ENCODE data around the gene SENP6.
"Not testable (repeated sequence)": the region's sequence is repeated elsewhere in the genome, so short reads cannot be mapped to it uniquely, and the experiment has no call there.

DNA sequence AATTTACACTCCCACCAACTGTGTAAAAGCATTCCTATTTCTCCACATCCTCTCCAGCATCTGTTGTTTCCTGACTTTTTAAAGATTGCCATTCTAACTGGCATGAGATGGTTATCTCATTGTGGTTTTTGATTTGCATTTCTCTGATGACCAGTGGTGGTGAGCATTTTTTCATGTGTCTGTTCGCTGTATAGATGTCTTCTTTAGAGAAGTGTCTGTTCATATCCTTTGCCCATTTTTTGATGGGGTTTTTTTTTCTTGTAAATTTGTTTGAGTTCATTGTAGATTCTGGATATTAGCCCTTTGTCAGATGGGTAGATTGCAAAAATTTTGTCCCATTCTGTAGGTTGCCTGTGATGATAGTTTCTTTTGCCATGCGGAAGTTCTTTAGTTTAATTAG lies 81.3 kb downstream of the SENP6 start:
- TF ChIP-seq, protein P1, sequence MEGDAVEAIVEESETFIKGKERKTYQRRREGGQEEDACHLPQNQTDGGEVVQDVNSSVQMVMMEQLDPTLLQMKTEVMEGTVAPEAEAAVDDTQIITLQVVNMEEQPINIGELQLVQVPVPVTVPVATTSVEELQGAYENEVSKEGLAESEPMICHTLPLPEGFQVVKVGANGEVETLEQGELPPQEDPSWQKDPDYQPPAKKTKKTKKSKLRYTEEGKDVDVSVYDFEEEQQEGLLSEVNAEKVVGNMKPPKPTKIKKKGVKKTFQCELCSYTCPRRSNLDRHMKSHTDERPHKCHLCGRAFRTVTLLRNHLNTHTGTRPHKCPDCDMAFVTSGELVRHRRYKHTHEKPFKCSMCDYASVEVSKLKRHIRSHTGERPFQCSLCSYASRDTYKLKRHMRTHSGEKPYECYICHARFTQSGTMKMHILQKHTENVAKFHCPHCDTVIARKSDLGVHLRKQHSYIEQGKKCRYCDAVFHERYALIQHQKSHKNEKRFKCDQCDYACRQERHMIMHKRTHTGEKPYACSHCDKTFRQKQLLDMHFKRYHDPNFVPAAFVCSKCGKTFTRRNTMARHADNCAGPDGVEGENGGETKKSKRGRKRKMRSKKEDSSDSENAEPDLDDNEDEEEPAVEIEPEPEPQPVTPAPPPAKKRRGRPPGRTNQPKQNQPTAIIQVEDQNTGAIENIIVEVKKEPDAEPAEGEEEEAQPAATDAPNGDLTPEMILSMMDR (IDR thresholded peaks at IDR 0.05 in 4 of 5, conservative IDR thresholded peaks at IDR 0.05 in 1 of 5) = not testable (repeated sequence)
- TF ChIP-seq POLR2A (IDR thresholded peaks at IDR 0.05) = not testable (repeated sequence)

Data from gastrocnemius medialis (tissue), 4 donors.